Right forelimb (tissue), 1 donor: Measurements from ENCODE around the gene TOM1L1.

Experiments used
- DNase-seq: peaks from one replicate; pipeline ENCODE4 v3.0.0-alpha.2; 2018

The TOM1L1 gene

GRCh38 chr17:55002458-55002857 lies 101.8 kb downstream of the TOM1L1 start:
- DNase-seq = no peak

GRCh38 chr17:55004484-55004883 lies 103.8 kb downstream of the TOM1L1 start:
- DNase-seq = no peak

GRCh38 chr17:55005520-55005919 lies 104.9 kb downstream of the TOM1L1 start:
- no peak for DNase-seq
